H9 (cell line): Measurements from ENCODE around the gene TENT5A. TPM values are rescaled to one million over a fixed set of nuclear protein-coding genes. Genes with fewer than 3 reads are reported as not detected.

Experiments
- DNase-seq: peaks from one replicate; pipeline ENCODE4 v3.0.0-alpha.2; 2017
- H2AFZ ChIP-seq: one replicate; pipeline ENCODE4 v1.6.1; 2013; ENCODE audit warnings: mild to moderate bottlenecking, low read length, control low read depth, moderate library complexity
- H2AK5ac ChIP-seq: 2 replicates; pipeline ENCODE4 v1.6.1; 2013; ENCODE audit warnings: low read length, control low read depth, mixed read lengths; ENCODE audit not compliant: insufficient read length
- H2BK120ac ChIP-seq: one replicate; pipeline ENCODE4 v1.6.1; 2013; ENCODE audit warnings: low read depth, mild to moderate bottlenecking, low read length, control low read depth, inconsistent platforms; ENCODE audit not compliant: poor library complexity, severe bottlenecking
- H2BK12ac ChIP-seq: 2 replicates; pipeline ENCODE4 v1.6.1; 2013; ENCODE audit warnings: low read length, control low read depth, mixed read lengths, low read depth; ENCODE audit not compliant: insufficient read length
- H2BK15ac ChIP-seq: 2 replicates; pipeline ENCODE4 v1.6.1; 2013; ENCODE audit warnings: low read depth, low read length, control low read depth
- H2BK20ac ChIP-seq: one replicate; pipeline ENCODE4 v1.6.1; 2013; ENCODE audit warnings: low read depth, mild to moderate bottlenecking, low read length, control low read depth, inconsistent platforms; ENCODE audit not compliant: poor library complexity, severe bottlenecking
- H2BK5ac ChIP-seq: 2 replicates; pipeline ENCODE4 v1.6.1; 2013; ENCODE audit warnings: low read length, control low read depth, mixed read lengths; ENCODE audit not compliant: insufficient read length
- H3K14ac ChIP-seq: 2 replicates; pipeline ENCODE4 v1.6.1; 2013; ENCODE audit warnings: low read length, control low read depth; ENCODE audit not compliant: insufficient read depth
- H3K18ac ChIP-seq: 2 replicates; pipeline ENCODE4 v1.6.1; 2013; ENCODE audit warnings: low read depth, mild to moderate bottlenecking, mixed read lengths, low read length, control low read depth; ENCODE audit not compliant: insufficient read length
- H3K23ac ChIP-seq: 2 replicates; pipeline ENCODE4 v1.6.1; 2013; ENCODE audit warnings: low read length, control low read depth, mixed read lengths, low read depth; ENCODE audit not compliant: insufficient read length
- H3K23me2 ChIP-seq: 2 replicates; pipeline ENCODE4 v1.6.1; 2013; ENCODE audit warnings: low read depth, mild to moderate bottlenecking, mixed read lengths, low read length, control low read depth; ENCODE audit not compliant: insufficient read length, poor library complexity, severe bottlenecking
- H3K27ac ChIP-seq: 2 replicates; pipeline ENCODE4 v1.5.1; 2013; ENCODE audit warnings: low read length, control low read depth, mixed read lengths, low read depth; ENCODE audit not compliant: insufficient read length
- H3K27me3 ChIP-seq: 2 replicates; pipeline ENCODE4 v1.6.1; 2013; ENCODE audit warnings: low read length, control low read depth, inconsistent platforms; ENCODE audit not compliant: insufficient read depth
- H3K4ac ChIP-seq: 2 replicates; pipeline ENCODE4 v1.6.1; 2013; ENCODE audit warnings: low read depth, mild to moderate bottlenecking, control low read depth, inconsistent platforms, low read length, moderate library complexity
- H3K4me1 ChIP-seq: 2 replicates; pipeline ENCODE4 v1.6.1; 2013; ENCODE audit warnings: low read length, control low read depth, inconsistent platforms; ENCODE audit not compliant: insufficient read depth
- H3K4me2 ChIP-seq: 2 replicates; pipeline ENCODE4 v1.6.1; 2013; ENCODE audit warnings: low read length, control low read depth, mixed read lengths; ENCODE audit not compliant: insufficient read length, insufficient read depth
- H3K56ac ChIP-seq: 2 replicates; pipeline ENCODE4 v1.6.1; 2013; ENCODE audit warnings: low read depth, mild to moderate bottlenecking, mixed read lengths, low read length, control low read depth; ENCODE audit not compliant: insufficient read length
- H3K79me1 ChIP-seq: 2 replicates; pipeline ENCODE4 v1.6.1; 2013; ENCODE audit warnings: low read depth, mild to moderate bottlenecking, moderate library complexity, low read length, control low read depth, inconsistent platforms; ENCODE audit not compliant: insufficient read depth, poor library complexity, severe bottlenecking
- H3K79me2 ChIP-seq: 2 replicates; pipeline ENCODE4 v1.6.1; 2013; ENCODE audit warnings: low read length, control low read depth, inconsistent platforms; ENCODE audit not compliant: insufficient read depth
- H3K9ac ChIP-seq: 2 replicates; pipeline ENCODE4 v1.6.1; 2013; ENCODE audit warnings: low read length, control low read depth, mixed read lengths; ENCODE audit not compliant: insufficient read length; ENCODE audit errors: extremely low read depth
- H3K9me3 ChIP-seq: one replicate; pipeline ENCODE4 v1.6.1; 2013; ENCODE audit warnings: low read depth, low read length, inconsistent platforms; ENCODE audit not compliant: control insufficient read depth
- H3T11ph ChIP-seq: one replicate; pipeline ENCODE4 v1.6.1; 2013; ENCODE audit warnings: mild to moderate bottlenecking, low read length, control low read depth, inconsistent platforms
- H4K20me1 ChIP-seq: one replicate; pipeline ENCODE4 v1.6.1; 2013; ENCODE audit not compliant: control insufficient read depth, insufficient read length, insufficient read depth
- H4K5ac ChIP-seq: 2 replicates; pipeline ENCODE4 v1.6.1; 2013; ENCODE audit warnings: low read depth, mild to moderate bottlenecking, mixed read lengths, low read length, control low read depth; ENCODE audit not compliant: insufficient read length
- H4K8ac ChIP-seq: replicated peaks from 2 replicates; pipeline ENCODE4 v1.6.1; 2013; ENCODE audit warnings: low read length, control low read depth, mixed read lengths, low read depth; ENCODE audit not compliant: insufficient read length
- H4K91ac ChIP-seq: 2 replicates; pipeline ENCODE4 v1.6.1; 2013; ENCODE audit warnings: low read depth, mild to moderate bottlenecking, moderate library complexity, mixed read lengths, low read length, control low read depth; ENCODE audit not compliant: insufficient read length
- H3K27ac Mint-ChIP-seq, 3 experiments: 2 replicates in 2 of 3; 3 replicates in 1 of 3; pipeline ENCODE4 v1.8.0; 2020 to 2021; ENCODE audit warnings: mixed read lengths in 3 of 3, mild to moderate bottlenecking in 1 of 3, moderate library complexity in 1 of 3
- H3K27me3 Mint-ChIP-seq: 2 replicates; pipeline ENCODE4 v1.8.0; 2021; ENCODE audit warnings: low read depth, mild to moderate bottlenecking, moderate library complexity, mixed read lengths
- H3K36me3 Mint-ChIP-seq, 3 experiments: 2 replicates in 2 of 3; 3 replicates in 1 of 3; pipeline ENCODE4 v1.8.0; 2020 to 2021; ENCODE audit warnings: low read depth in 3 of 3, mixed read lengths in 3 of 3; ENCODE audit not compliant: insufficient read depth in 1 of 3
- H3K4me1 Mint-ChIP-seq, 2 experiments: 2 replicates each; pipeline ENCODE4 v1.8.0; 2020; ENCODE audit warnings: mixed read lengths in 2 of 2
- H3K4me3 Mint-ChIP-seq, 2 experiments: 2 replicates in 1 of 2; 3 replicates in 1 of 2; pipeline ENCODE4 v1.8.0; 2020 to 2021; ENCODE audit warnings: mild to moderate bottlenecking in 2 of 2, mixed read lengths in 2 of 2, moderate library complexity in 1 of 2
- H3K9me3 Mint-ChIP-seq, 2 experiments: 2 replicates in 1 of 2; 3 replicates in 1 of 2; pipeline ENCODE4 v1.8.0; 2020; ENCODE audit warnings: mild to moderate bottlenecking in 2 of 2, mixed read lengths in 2 of 2, moderate library complexity in 1 of 2
- WGBS: extraction: QIAGEN DNeasy Blood & Tissue Kit; methylation state at CpG from one replicate; pipeline ENCODE4 v1.1.7; 2013; ENCODE audit warnings: missing lambda C conversion rate, low lambda C conversion rate, mixed read lengths; ENCODE audit not compliant: insufficient read length; ENCODE audit errors: extremely low coverage; 5-methylcytosine and 5-hydroxymethylcytosine counted together
- total RNA-seq: library from RNA; stranded (reverse); gene quantifications from 2 replicates; pipeline ENCODE4 v1.2.1, GENCODE V29; 2021
- TF ChIP-seq, protein P1 (sequence below): fragments of 200-600 bp; sonication (generic); conservative IDR thresholded peaks from 3 replicates; pipeline ENCODE4 v1.8.0; 2021; ENCODE audit warnings: antibody characterized with exemption, mild to moderate bottlenecking

Gene TENT5A
- total RNA-seq, 1 experiment from 2014 or later: 1.4 TPM

DNA sequence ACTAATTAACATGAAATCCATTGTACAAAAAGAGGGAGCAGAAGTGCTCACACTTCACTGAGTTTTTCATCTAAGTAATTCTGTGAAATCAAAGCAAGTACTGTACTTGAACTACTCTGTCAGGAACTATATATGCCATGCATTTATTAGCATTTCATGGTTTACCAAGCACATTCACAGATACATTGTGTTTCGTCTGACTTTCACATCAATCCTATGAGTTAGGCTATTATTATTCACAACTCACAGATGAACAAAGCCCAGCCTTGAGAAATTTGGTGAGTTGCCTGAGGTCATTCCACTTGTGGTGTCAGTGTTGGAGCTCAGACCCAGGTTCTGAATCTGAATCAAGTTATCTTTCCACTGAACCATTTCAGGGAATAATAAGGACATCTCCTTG lies 33.7 kb upstream of the TENT5A start:
- no peak overlapping the region for H3K4me2 ChIP-seq
- H3K4me1 Mint-ChIP-seq: peaks cover 44 to 58% of the 10 kb centered on the region in 2 experiments
- no peaks in the 10 kb centered on the region for H3K23me2 ChIP-seq
- DNase-seq: no peak
- TF ChIP-seq, protein P1, sequence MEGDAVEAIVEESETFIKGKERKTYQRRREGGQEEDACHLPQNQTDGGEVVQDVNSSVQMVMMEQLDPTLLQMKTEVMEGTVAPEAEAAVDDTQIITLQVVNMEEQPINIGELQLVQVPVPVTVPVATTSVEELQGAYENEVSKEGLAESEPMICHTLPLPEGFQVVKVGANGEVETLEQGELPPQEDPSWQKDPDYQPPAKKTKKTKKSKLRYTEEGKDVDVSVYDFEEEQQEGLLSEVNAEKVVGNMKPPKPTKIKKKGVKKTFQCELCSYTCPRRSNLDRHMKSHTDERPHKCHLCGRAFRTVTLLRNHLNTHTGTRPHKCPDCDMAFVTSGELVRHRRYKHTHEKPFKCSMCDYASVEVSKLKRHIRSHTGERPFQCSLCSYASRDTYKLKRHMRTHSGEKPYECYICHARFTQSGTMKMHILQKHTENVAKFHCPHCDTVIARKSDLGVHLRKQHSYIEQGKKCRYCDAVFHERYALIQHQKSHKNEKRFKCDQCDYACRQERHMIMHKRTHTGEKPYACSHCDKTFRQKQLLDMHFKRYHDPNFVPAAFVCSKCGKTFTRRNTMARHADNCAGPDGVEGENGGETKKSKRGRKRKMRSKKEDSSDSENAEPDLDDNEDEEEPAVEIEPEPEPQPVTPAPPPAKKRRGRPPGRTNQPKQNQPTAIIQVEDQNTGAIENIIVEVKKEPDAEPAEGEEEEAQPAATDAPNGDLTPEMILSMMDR: no peak
- H3K4me1 ChIP-seq: peaks cover 4% of the 10 kb centered on the region; the same call in 1 of the 2 replicates
- no peaks in the 10 kb centered on the region for H3K27me3 ChIP-seq
- H3K27me3 Mint-ChIP-seq: no peaks in the 10 kb centered on the region
- H4K8ac ChIP-seq: no peak overlapping the region
- no peak overlapping the region for H3K18ac ChIP-seq
- no peak overlapping the region for H2BK15ac ChIP-seq
- no peaks in the 10 kb centered on the region for H3K79me2 ChIP-seq
- H3K14ac ChIP-seq: no peak overlapping the region; the same call in 1 of the 2 replicates
- no peaks in the 10 kb centered on the region for H3K9me3 ChIP-seq
- H3K23ac ChIP-seq: no peak overlapping the region
- no peak overlapping the region for H2BK120ac ChIP-seq
- H3K27ac ChIP-seq: no peak overlapping the region
- H3K36me3 Mint-ChIP-seq: no peaks in the 10 kb centered on the region
- no peak overlapping the region for H2BK5ac ChIP-seq
- H3K56ac ChIP-seq: no peak overlapping the region
- H3K9ac ChIP-seq: no peak overlapping the region
- no peaks in the 10 kb centered on the region for H3K79me1 ChIP-seq
- H2AK5ac ChIP-seq: no peak overlapping the region
- H4K5ac ChIP-seq: no peak overlapping the region
- no peak overlapping the region for H2BK12ac ChIP-seq
- no peak overlapping the region for H2AFZ ChIP-seq
- H4K91ac ChIP-seq: no peak overlapping the region
- no peaks in the 10 kb centered on the region for H4K20me1 ChIP-seq
- no peak overlapping the region for H3T11ph ChIP-seq
- no peak overlapping the region for H3K4ac ChIP-seq
- peak overlapping the region in 1 of 3 experiments; percentile 66; a peak in 2 of 7 replicates for H3K27ac Mint-ChIP-seq
- no peak overlapping the region for H2BK20ac ChIP-seq
- WGBS: no CpG with 5 or more reads among the region's 1 CpG
- no peak overlapping the region for H3K4me3 Mint-ChIP-seq
- H3K9me3 Mint-ChIP-seq: no peaks in the 10 kb centered on the region
